HG03103 (cell line): ENCODE results near the gene KCNG2.
"Not testable (repeated sequence)": the region's sequence is repeated elsewhere in the genome, so short reads cannot be mapped to it uniquely, and the experiment has no call there.

Experiments
- ATAC-seq: cut with Tn5 transposase; IDR thresholded peaks from one replicate; pipeline ENCODE4 v1.9.1; 2021; ENCODE audit warnings: low read depth; ENCODE audit not compliant: unreplicated experiment

KCNG2 gene

GRCh38 chr18:79866889-79867574, 69.3 kb downstream of the KCNG2 start:
- no peak for ATAC-seq

- ATAC-seq = no peak
Measured at GRCh38 chr18:79867666-79868065, 69.9 kb downstream of the KCNG2 start.

- ATAC-seq = no peak
Measured at GRCh38 chr18:79868168-79868784, 70.5 kb downstream of the KCNG2 start.

GRCh38 chr18:79868811-79869541, 71.2 kb downstream of the KCNG2 start:
- ATAC-seq = no peak

GRCh38 chr18:79869591-79870300, 72.0 kb downstream of the KCNG2 start:
- no peak for ATAC-seq

GRCh38 chr18:79870301-79871025, 72.7 kb downstream of the KCNG2 start:
- no peak for ATAC-seq

- no peak for ATAC-seq
Measured at GRCh38 chr18:79871026-79871390, 73.3 kb downstream of the KCNG2 start.

- no peak for ATAC-seq
Measured at GRCh38 chr18:79871481-79872091, 73.8 kb downstream of the KCNG2 start.

GRCh38 chr18:79872527-79873444, 75.0 kb downstream of the KCNG2 start:
- no peak for ATAC-seq

- ATAC-seq = no peak
Measured at GRCh38 chr18:79873449-79874110, 75.8 kb downstream of the KCNG2 start.

- ATAC-seq = no peak
Measured at GRCh38 chr18:79874553-79875530, 77.1 kb downstream of the KCNG2 start.

- no peak for ATAC-seq
Measured at GRCh38 chr18:79875531-79875919, 77.8 kb downstream of the KCNG2 start.

GRCh38 chr18:79875931-79876461, 78.3 kb downstream of the KCNG2 start:
- no peak for ATAC-seq

GRCh38 chr18:79876497-79876896, 78.8 kb downstream of the KCNG2 start:
- ATAC-seq = no peak

GRCh38 chr18:79877163-79878091, 79.7 kb downstream of the KCNG2 start:
- ATAC-seq = no peak

- ATAC-seq = not testable (repeated sequence)
Measured at GRCh38 chr18:79878246-79878645, 80.5 kb downstream of the KCNG2 start.
